Mesothelial cell of epicardium (in vitro differentiated cells): ENCODE results near the gene EPN3. TPM values are rescaled to one million over a fixed set of nuclear protein-coding genes. Genes with fewer than 3 reads are reported as not detected.

ENCODE experiments used
- DNase-seq, 2 experiments: peaks; one replicate each; pipeline ENCODE4 v3.0.0; 2021; ENCODE audit warnings: low spot score in 2 of 2; ENCODE audit not compliant: unreplicated experiment in 2 of 2
- H3K27ac Mint-ChIP-seq: 2 replicates; pipeline ENCODE4 v1.8.0; 2021; ENCODE audit warnings: mixed read lengths
- H3K27me3 Mint-ChIP-seq: 2 replicates; pipeline ENCODE4 v1.8.0; 2021; ENCODE audit warnings: low read depth, mixed read lengths
- H3K36me3 Mint-ChIP-seq: 2 replicates; pipeline ENCODE4 v1.8.0; 2021; ENCODE audit warnings: mixed read lengths
- H3K4me1 Mint-ChIP-seq: 2 replicates; pipeline ENCODE4 v1.8.0; 2021; ENCODE audit warnings: mixed read lengths
- H3K4me3 Mint-ChIP-seq: 2 replicates; pipeline ENCODE4 v1.8.0; 2021; ENCODE audit warnings: mild to moderate bottlenecking, moderate library complexity, mixed read lengths
- H3K9me3 Mint-ChIP-seq: 2 replicates; pipeline ENCODE4 v1.8.0; 2021; ENCODE audit warnings: mixed read lengths
- total RNA-seq: library from RNA; stranded (reverse); gene quantifications from 3 replicates; pipeline ENCODE4 v1.2.1, GENCODE V29; 2021
- TF ChIP-seq, protein P1 (sequence below): fragments of 200-600 bp; sonication (generic); IDR thresholded peaks from one replicate; pipeline ENCODE4 v1.5.0; 2021; ENCODE audit warnings: antibody characterized with exemption; ENCODE audit not compliant: unreplicated experiment

EPN3 gene
- total RNA-seq, 1 donor from 2014 or later, result 15.1 TPM

DNA sequence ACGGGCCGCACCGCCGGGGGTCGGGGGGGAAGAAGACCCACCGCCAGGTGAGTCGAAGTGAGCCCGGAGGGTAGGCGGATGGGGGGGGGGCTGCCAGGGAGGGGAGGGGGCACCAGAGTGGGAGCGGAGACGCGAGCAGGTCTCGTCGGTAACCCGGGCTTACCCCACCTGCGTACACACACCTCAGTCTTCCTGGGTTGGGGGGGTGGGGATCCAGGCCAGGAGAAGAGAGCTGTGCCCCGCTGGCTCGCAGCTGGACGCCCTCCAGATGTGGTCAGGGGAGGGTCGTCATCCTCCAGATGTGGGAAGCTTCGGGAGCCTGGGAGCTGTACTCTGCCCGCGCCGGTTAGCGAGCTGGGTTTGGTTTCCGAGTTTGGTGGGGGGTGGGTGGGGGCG, 29.2 kb downstream of the EPN3 start:
- Mint-ChIP-seq H3K27me3 (peaks cover 83% of the 10 kb centered on the region), H3K4me3 (peak overlapping the region; percentile 71), H3K9me3 (no peaks in the 10 kb centered on the region), H3K36me3 (no peaks in the 10 kb centered on the region), H3K4me1 (peaks cover 46% of the 10 kb centered on the region), H3K27ac (no peak overlapping the region)
- TF ChIP-seq, protein P1, sequence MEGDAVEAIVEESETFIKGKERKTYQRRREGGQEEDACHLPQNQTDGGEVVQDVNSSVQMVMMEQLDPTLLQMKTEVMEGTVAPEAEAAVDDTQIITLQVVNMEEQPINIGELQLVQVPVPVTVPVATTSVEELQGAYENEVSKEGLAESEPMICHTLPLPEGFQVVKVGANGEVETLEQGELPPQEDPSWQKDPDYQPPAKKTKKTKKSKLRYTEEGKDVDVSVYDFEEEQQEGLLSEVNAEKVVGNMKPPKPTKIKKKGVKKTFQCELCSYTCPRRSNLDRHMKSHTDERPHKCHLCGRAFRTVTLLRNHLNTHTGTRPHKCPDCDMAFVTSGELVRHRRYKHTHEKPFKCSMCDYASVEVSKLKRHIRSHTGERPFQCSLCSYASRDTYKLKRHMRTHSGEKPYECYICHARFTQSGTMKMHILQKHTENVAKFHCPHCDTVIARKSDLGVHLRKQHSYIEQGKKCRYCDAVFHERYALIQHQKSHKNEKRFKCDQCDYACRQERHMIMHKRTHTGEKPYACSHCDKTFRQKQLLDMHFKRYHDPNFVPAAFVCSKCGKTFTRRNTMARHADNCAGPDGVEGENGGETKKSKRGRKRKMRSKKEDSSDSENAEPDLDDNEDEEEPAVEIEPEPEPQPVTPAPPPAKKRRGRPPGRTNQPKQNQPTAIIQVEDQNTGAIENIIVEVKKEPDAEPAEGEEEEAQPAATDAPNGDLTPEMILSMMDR, result no peak
- DNase-seq, result no peak

DNA sequence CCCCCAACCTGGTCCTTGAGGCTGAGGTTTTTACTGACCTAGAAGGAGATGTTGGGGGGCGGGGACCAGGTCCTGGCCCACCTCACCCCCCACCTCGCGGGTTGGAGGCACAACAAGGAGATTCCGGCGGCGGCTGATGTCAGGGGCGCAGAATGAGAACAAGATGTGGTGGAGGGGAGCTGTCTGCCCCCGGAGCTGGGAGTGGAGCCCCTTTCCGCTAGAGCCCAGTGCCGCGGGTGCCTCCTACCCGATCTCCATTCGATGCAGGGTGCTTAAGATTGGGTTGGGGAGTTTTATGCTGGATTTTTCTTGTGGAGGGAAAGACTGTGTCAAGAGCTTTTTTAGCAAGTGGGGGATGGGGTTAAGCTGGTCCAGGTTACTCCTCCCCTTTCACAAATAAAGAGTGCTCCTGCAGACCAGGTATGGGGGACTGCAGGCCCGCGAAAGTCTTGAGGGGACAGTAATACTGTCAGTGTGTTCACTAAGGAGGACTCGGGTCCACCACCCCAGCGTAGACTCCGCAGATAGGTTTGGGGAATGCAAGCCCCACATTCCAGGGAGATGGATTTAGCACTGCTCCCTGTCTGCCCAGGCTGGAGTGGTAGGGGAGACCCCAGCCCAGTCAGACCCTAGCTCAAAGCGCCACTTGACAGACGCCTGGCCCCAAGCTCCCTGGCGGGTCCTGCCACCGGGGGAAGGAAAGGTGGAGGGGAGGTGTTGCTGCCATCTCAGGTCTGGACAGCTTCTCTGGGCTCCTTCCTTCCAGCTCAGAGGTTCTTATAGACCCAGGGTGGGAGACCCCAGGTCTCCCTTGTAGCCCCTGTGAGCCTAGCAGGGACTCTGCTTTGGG, 29.9 kb downstream of the EPN3 start:
- Mint-ChIP-seq H3K4me3 (peak overlapping the region; percentile 71), H3K27me3 (peaks cover 85% of the 10 kb centered on the region), H3K4me1 (peaks cover 52% of the 10 kb centered on the region), H3K9me3 (no peaks in the 10 kb centered on the region), H3K36me3 (no peaks in the 10 kb centered on the region), H3K27ac (peak overlapping the region; percentile 15)
- DNase-seq, result no peak
- TF ChIP-seq, protein P1, result no peak

DNA sequence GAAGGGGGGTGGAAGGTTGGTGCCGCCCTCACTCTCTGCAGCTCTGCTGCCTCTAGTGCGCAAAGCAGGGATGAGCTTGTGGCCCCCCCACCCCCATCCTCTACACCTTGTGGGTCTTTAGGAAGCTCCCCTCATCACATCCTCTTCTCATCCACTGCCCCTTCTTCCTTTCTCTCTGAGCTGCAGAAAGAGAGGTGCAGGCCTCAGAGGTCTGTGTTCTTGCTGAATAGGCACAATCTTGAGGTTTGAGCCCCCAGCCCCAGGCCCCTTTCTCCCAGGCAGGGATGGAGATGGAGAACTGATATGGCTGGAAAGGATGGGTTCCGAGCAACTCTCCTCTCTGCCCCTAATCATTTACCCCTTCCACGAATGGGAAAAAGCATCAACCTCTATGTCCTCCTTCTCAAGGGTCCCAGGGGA, 30.6 kb downstream of the EPN3 start:
- H3K27me3 Mint-ChIP-seq, result peaks cover 84% of the 10 kb centered on the region
- peaks cover 55% of the 10 kb centered on the region for H3K4me1 Mint-ChIP-seq
- peak overlapping the region; percentile 34 for H3K27ac Mint-ChIP-seq
- H3K9me3 Mint-ChIP-seq, result no peaks in the 10 kb centered on the region
- H3K36me3 Mint-ChIP-seq, result no peaks in the 10 kb centered on the region
- peak overlapping the region; percentile 71 for H3K4me3 Mint-ChIP-seq
- TF ChIP-seq, protein P1, result no peak
- no peak for DNase-seq

DNA sequence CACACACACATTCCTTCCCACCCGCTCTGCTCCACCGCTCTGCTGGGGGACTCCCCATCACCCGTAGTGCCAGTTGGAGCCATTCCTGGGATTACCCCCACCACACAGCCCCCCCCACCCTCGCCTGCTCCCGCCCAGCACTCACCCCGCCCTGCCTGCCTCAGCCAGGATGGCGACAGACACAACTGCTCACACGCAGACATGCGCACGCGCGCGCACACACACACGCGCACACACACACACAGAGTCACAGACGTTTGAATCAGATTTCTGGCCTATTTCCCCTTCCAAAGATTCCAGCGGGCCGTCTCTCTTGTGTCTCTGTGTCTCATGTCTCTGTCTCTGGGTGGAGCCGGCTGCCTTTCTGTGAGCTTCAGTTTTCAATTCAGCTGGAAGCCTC, 32.4 kb downstream of the EPN3 start:
- no peak for DNase-seq
- Mint-ChIP-seq H3K4me1 (peaks cover 46% of the 10 kb centered on the region), H3K4me3 (peak overlapping the region; percentile 51), H3K36me3 (no peaks in the 10 kb centered on the region), H3K27ac (peak overlapping the region; percentile 96), H3K27me3 (peaks cover 66% of the 10 kb centered on the region), H3K9me3 (no peaks in the 10 kb centered on the region)
- TF ChIP-seq, protein P1, result no peak

DNA sequence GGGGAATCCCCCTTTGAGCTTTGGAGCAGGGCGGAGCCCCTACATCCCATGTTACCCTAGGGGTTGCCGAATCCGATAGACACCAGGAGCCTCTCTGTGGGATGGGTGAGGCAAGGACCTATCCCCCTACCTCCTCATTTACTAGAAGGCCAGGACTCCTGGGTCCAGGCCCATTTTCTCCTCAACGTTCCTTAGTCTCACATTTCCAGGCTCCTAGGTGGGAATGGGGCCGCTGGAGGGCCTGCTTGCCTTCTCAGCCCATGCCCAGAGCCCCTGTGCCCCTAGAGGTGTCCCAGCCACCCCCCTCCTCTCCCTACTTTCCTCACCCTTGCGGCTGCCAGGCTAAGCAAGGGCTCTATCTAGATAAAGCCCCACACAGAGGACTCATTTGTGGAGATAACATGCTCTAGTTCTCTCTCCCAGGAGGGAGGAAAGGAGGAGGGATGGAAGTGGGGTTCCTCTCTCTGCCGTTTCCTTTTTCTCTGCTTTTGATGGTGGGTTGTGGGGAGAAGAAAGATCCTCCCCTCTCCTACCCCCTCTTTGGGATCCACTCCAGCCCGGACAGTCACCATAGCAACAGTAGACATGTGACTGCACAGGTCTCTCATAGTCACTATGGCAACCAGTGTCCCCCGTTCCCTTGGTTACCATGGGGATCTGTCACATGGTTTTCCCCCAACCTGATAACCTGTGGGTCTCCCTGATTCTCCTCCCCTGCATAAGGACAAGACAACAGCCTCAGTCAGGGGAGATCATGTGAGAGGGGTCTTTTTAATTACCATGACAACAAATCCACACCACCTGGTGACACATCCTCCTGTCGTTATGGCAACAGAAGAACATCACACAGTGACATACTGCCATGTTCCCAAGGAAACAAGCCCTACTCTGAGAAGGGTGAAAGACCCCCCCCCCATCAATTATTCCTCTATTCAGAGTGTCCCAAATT, 33.1 kb downstream of the EPN3 start:
- Mint-ChIP-seq H3K27me3 (peaks cover 60% of the 10 kb centered on the region), H3K27ac (peak overlapping the region; percentile 96), H3K4me1 (peaks cover 50% of the 10 kb centered on the region), H3K36me3 (no peaks in the 10 kb centered on the region), H3K9me3 (no peaks in the 10 kb centered on the region), H3K4me3 (no peak overlapping the region)
- TF ChIP-seq, protein P1, result no peak
- no peak for DNase-seq
